ENCODE measurements around the gene TTLL10. TPM values are rescaled to one million over a fixed set of nuclear protein-coding genes. Genes with fewer than 3 reads are reported as not detected.

Gene TTLL10
- total and polyA plus RNA-seq, 2 experiments from 2014 or later, result 0.45 TPM; not detected in 1

DNA sequence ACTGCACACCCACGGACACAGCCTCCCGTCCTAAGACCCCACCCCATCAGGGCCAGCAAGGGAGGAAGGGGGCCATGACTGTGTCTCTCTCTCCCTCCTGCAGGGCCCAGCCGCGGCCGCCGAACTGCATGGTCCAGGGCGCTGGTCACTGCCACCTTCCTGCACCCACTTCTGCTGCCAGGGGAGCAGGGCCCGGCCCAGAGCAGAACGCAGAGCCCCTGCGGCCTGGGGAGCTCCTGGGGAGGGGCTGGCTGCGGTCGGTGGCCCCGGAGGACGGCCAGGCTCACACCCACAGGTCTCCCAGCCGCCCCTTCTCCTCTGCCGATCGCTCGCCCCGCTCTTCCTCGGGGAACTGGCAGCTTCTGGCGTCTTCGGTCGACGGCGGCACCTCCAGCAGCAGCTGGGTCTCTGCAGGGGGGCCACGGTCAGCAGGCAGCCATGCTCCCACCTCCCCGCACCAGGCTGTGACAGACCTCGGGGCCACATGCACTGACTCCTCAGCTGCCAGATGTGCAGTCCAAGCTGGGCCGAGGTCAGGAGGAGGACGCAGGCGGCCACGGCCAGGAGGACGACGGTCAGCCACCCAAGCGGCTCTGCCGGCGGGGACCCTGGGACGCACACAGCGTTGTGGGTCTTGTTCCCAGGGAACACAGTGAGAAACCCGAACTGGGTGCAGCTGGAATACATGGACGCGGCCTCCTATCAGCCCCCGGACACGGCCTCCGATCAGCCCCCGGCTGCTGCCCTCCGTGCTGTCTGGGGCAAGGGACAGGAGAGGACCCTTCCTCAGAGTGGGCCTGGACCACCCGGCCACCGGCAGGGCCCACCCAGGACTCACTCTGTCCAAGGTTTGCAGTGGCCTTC, 30.1 kb downstream of the TTLL10 start:
- Histone ChIP-seq H3F3A (replicated peaks; ENCODE audit: low read depth) (no peaks in the 10 kb centered on the region), H3K4me3 (no peak overlapping the region), H3K27ac (ENCODE audit: low read depth) (no peak overlapping the region), H3K9me2 (ENCODE audit: insufficient read depth) (no peaks in the 10 kb centered on the region), H3K36me3 (ENCODE audit: insufficient read depth) (no peaks in the 10 kb centered on the region), H2AFZ (no peak overlapping the region), H3K4me2 (no peak overlapping the region), H4K20me1 (replicated peaks; ENCODE audit: insufficient read depth) (no peaks in the 10 kb centered on the region), H3K4me1 (ENCODE audit: insufficient read depth) (no peaks in the 10 kb centered on the region), H3K27me3 (ENCODE audit: insufficient read depth) (peaks cover 13% of the 10 kb centered on the region; the same call in 1 of the 2 replicates), H3K79me2 (replicated peaks; ENCODE audit: insufficient read depth) (no peaks in the 10 kb centered on the region)
- Mint-ChIP-seq H3K9me3 (no peaks in the 10 kb centered on the region; the same call in 2 of the 3 replicates), H3K27me3 (ENCODE audit: insufficient read depth, low read depth, poor library complexity) (peaks cover 8% of the 10 kb centered on the region), H3K4me1 (no peaks in the 10 kb centered on the region; the same call in 2 of the 3 replicates), H3K36me3 (ENCODE audit: low read depth) (no peaks in the 10 kb centered on the region), H3K27ac (no peak overlapping the region), H3K4me3 (no peak overlapping the region)
- TF ChIP-seq REST (IDR thresholded peaks at IDR 0.05; ENCODE audit: unreplicated experiment), result no peak
- TF ChIP-seq JUNB (IDR thresholded peaks at IDR 0.05; ENCODE audit: unreplicated experiment), result no peak
- no peak for TF ChIP-seq CREB1 (CRISPR knock-in tag; IDR thresholded peaks at IDR 0.05; ENCODE audit: low read depth)
- no peak for TF ChIP-seq STAT1 (IDR thresholded peaks at IDR 0.05; ENCODE audit: unreplicated experiment)
- TF ChIP-seq EZH2 (IDR thresholded peaks at IDR 0.05; ENCODE audit: low read depth, unreplicated experiment), result no peak
- TF ChIP-seq, protein P1, sequence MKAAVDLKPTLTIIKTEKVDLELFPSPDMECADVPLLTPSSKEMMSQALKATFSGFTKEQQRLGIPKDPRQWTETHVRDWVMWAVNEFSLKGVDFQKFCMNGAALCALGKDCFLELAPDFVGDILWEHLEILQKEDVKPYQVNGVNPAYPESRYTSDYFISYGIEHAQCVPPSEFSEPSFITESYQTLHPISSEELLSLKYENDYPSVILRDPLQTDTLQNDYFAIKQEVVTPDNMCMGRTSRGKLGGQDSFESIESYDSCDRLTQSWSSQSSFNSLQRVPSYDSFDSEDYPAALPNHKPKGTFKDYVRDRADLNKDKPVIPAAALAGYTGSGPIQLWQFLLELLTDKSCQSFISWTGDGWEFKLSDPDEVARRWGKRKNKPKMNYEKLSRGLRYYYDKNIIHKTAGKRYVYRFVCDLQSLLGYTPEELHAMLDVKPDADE (IDR thresholded peaks at IDR 0.05), result no peak
- no peak for ATAC-seq
- DNase-seq (ENCODE audit: low spot score), result no peak

DNA sequence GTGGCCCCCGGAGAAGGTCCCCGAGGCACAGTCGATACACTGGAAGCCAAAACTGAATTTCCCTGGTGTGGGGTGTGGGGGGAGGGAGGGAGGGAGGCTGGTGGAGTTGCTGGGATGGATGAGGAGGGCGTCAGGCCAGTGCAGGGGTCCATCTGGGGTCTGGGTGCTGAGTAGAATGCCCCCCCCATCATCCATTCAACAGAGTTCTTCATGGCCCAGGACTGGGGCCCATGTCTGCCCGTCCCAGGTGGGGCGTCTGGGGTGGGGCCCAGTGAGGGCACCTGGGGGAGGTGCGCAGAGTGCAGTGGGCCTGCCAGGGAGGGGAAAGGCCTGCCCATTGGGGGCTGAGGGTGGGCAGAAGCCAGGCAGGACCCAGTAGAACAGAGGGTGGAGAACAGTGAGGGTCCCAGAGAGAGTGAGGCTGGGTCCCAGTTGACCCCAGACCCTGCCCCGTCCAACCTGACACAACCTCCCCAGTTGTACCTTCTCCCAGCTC, 30.8 kb downstream of the TTLL10 start:
- Histone ChIP-seq H3K27me3 (ENCODE audit: insufficient read depth) (peaks cover 13% of the 10 kb centered on the region; the same call in 1 of the 2 replicates), H2AFZ (no peak overlapping the region), H4K20me1 (replicated peaks; ENCODE audit: insufficient read depth) (no peaks in the 10 kb centered on the region), H3K4me2 (no peak overlapping the region), H3K4me3 (no peak overlapping the region), H3K79me2 (replicated peaks; ENCODE audit: insufficient read depth) (no peaks in the 10 kb centered on the region), H3K9me2 (ENCODE audit: insufficient read depth) (no peaks in the 10 kb centered on the region), H3K27ac (ENCODE audit: low read depth) (no peak overlapping the region), H3F3A (replicated peaks; ENCODE audit: low read depth) (no peaks in the 10 kb centered on the region), H3K4me1 (ENCODE audit: insufficient read depth) (no peaks in the 10 kb centered on the region), H3K36me3 (ENCODE audit: insufficient read depth) (no peaks in the 10 kb centered on the region)
- ATAC-seq (no peak), DNase-seq (ENCODE audit: low spot score) (no peak)
- TF ChIP-seq REST (IDR thresholded peaks at IDR 0.05; ENCODE audit: unreplicated experiment) (no peak), EZH2 (IDR thresholded peaks at IDR 0.05; ENCODE audit: low read depth, unreplicated experiment) (no peak), STAT1 (IDR thresholded peaks at IDR 0.05; ENCODE audit: unreplicated experiment) (no peak), ZNF331 (CRISPR knock-in tag; IDR thresholded peaks at IDR 0.05; ENCODE audit: low read depth) (no peak), NANOG (IDR thresholded peaks at IDR 0.05; ENCODE audit: borderline replicate concordance) (no peak)
- peaks cover 10% of the 10 kb centered on the region for H3K27me3 Mint-ChIP-seq (ENCODE audit: insufficient read depth, low read depth, poor library complexity)
- H3K9me3 Mint-ChIP-seq, result no peaks in the 10 kb centered on the region; the same call in 2 of the 3 replicates
- H3K4me3 Mint-ChIP-seq, result no peak overlapping the region
- no peaks in the 10 kb centered on the region; the same call in 2 of the 3 replicates for H3K4me1 Mint-ChIP-seq
- no peak overlapping the region for H3K27ac Mint-ChIP-seq
- no peaks in the 10 kb centered on the region for H3K36me3 Mint-ChIP-seq (ENCODE audit: low read depth)

Measured in GM23338 (cell line).